Subcutaneous abdominal adipose tissue (tissue), 5 donors: ENCODE measurements around the gene SLC6A13.
A peak's percentile ranks its signal among the peaks of the same experiment; 100 is the strongest.

Experiments
- H3K27ac ChIP-seq: one replicate; pipeline ENCODE4 v1.7.0; 2013; ENCODE audit warnings: low read depth, mild to moderate bottlenecking, inconsistent platforms, low read length, moderate library complexity
- H3K27me3 ChIP-seq, 5 donors: one replicate each; pipeline ENCODE4 v1.7.0; 2013; ENCODE audit warnings: low read length in 5 of 5, inconsistent platforms in 1 of 5; ENCODE audit not compliant: control insufficient read depth in 5 of 5, insufficient read depth in 4 of 5
- H3K36me3 ChIP-seq, 5 donors: one replicate each; pipeline ENCODE4 v1.7.0; 2013; ENCODE audit warnings: low read length in 5 of 5; ENCODE audit not compliant: control insufficient read depth in 5 of 5, insufficient read depth in 5 of 5
- H3K4me1 ChIP-seq, 5 donors: one replicate each; pipeline ENCODE4 v1.7.0; 2013; ENCODE audit warnings: low read length in 5 of 5, mild to moderate bottlenecking in 3 of 5, moderate library complexity in 1 of 5; ENCODE audit not compliant: control insufficient read depth in 5 of 5, insufficient read depth in 5 of 5
- H3K4me3 ChIP-seq, 5 donors: one replicate each; pipeline ENCODE4 v1.7.0; 2013; ENCODE audit warnings: low read length in 5 of 5, low read depth in 1 of 5
- H3K9ac ChIP-seq, 5 donors: one replicate each; pipeline ENCODE4 v1.7.0; 2013; ENCODE audit warnings: low read length in 5 of 5, mild to moderate bottlenecking in 4 of 5, moderate library complexity in 3 of 5
- H3K9me3 ChIP-seq, 5 donors: one replicate each; pipeline ENCODE4 v1.7.0; 2013; ENCODE audit warnings: low read length in 5 of 5; ENCODE audit not compliant: control insufficient read depth in 5 of 5
- donor health status: healthy.
- donor health status: healthy.
- donor health status: healthy.
- donor health status: healthy.
- donor health status: healthy.

SLC6A13 gene

DNA sequence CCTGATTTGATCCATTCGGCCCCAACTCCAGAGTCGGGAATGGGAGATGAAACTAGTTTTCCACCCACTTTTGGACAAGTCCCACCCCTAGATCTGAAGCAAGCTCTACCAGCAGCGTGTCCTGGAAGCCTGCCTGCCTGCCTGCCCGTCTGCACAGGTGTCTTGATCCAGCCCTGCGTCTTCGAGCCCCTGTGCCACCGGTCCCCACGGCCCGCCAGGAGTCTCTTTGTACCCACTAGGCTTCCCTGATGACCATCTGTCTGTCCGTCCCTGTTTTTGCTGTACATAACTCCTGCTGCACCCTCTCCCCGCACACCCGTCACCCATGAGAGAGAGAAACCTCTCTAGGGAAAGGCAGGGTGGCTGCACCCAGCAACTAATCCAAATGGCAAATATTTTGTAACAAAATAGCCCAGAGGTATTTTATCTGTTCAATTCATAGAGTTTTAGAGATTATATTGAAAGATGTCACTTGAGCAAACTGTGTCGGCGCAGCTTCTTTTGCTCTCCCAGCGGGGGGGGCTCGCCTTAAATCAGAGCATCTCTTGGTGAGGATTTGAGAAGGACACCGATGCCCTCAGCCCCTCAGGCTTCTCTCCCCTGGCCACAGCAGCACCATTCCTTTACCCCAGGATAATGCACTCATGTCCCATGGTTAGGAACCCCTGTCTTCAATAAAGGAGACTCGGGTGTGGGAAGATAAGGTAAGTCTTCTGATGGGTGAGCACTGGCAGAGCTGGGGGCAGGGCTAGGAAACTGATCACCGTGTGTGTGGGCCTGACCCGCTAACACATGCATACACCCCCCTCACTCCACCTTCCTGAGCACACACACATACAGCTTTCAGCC, 84.4 kb downstream of the SLC6A13 start:
- peaks cover 0 to 2% (median 0%) of the 10 kb centered on the region in 5 donors for H3K36me3 ChIP-seq
- H3K4me3 ChIP-seq = peak overlapping the region in 1 of 5 donors; percentile 18
- H3K9ac ChIP-seq = no peak overlapping the region
- peaks cover 0 to 2% (median 0%) of the 10 kb centered on the region in 5 donors for H3K9me3 ChIP-seq
- H3K4me1 ChIP-seq = peaks cover 0 to 82% (median 32%) of the 10 kb centered on the region in 5 donors
- peaks cover 14 to 48% (median 25%) of the 10 kb centered on the region in 5 donors for H3K27me3 ChIP-seq
- no peak overlapping the region for H3K27ac ChIP-seq

DNA sequence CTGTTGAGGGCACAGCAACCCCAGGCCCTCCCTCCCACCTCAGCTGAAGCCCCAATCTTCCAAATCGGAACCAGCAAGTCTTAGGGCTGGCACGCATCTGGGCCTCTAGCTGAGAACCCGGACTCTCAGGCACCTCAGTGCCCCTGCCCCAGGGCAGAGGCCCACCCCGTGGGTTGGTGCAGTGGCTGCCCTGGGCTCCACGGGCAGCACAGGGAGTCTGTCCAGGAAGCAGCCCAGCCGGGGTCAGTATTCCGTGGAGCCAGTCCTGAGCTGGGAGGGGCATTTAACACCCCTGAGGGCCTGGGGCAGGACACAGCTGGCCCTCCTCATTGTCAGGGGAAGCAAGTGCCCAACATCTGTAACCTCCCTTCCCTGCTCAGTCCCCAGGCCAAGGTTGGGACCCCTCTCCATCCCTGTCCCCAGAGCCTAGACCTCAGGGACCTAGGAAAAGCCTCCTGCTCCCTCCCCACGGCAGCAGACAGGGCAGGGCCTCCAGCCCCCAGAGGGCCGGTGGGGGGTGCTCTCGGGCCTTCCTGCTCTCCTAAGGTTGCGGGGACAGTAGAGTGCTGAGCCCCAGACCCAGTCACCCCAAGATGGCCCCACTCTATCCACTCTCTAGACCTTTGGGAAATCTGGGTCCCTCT, 85.2 kb downstream of the SLC6A13 start:
- H3K36me3 ChIP-seq = peaks cover 0 to 1% (median 0%) of the 10 kb centered on the region in 5 donors
- H3K27ac ChIP-seq = no peak overlapping the region
- peaks cover 0 to 89% (median 38%) of the 10 kb centered on the region in 5 donors for H3K4me1 ChIP-seq
- H3K9ac ChIP-seq = no peak overlapping the region
- no peak overlapping the region for H3K4me3 ChIP-seq
- peaks cover 0 to 1% (median 0%) of the 10 kb centered on the region in 5 donors for H3K9me3 ChIP-seq
- H3K27me3 ChIP-seq = peaks cover 15 to 52% (median 30%) of the 10 kb centered on the region in 5 donors

DNA sequence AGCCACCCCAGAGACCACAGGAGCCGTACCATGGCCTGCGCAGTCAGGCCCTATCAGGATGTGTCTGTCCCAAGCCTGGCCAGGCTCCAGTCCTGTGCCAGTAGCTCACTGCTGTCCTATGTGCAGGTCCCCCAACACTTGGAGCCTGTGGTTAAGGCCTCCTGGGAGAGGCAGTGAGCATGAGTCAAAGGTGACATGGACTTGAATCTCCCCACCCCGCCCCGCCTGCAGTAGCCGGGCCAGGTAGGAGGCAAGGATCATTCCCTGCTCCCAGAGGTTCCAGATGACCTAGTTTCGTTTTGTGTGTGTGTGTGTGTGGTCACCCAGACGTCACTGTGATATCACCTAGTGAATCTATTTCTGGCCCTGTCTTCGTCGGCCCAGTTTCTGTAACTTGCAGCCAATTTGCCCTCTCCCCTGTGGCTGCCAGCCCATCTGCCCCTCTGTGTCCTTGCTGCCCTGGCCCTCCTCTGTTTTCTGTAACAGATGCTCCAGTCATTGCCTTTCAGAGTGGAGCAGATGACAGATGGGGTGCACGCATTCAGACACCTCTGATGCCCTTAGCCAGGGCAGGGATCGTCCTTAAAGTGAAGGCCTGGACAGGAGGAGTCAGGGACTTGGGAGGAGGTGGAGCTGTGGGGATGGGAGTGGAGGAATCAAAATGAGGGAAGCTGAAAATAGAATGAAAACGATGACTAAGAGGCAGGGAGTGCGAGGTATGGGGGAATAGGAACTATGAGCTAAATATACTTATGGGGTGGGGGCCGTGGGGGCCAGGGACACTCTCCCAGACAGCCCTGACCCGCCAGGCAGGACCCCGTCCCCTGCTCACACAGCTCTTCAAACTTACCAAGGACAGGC, 86.1 kb downstream of the SLC6A13 start:
- Histone ChIP-seq H3K4me1 (peaks cover 0 to 85% (median 42%) of the 10 kb centered on the region in 5 donors), H3K4me3 (no peak overlapping the region), H3K36me3 (no peaks in the 10 kb centered on the region), H3K27me3 (peaks cover 16 to 47% (median 32%) of the 10 kb centered on the region in 5 donors), H3K9me3 (no peaks in the 10 kb centered on the region), H3K27ac (no peak overlapping the region), H3K9ac (no peak overlapping the region)

DNA sequence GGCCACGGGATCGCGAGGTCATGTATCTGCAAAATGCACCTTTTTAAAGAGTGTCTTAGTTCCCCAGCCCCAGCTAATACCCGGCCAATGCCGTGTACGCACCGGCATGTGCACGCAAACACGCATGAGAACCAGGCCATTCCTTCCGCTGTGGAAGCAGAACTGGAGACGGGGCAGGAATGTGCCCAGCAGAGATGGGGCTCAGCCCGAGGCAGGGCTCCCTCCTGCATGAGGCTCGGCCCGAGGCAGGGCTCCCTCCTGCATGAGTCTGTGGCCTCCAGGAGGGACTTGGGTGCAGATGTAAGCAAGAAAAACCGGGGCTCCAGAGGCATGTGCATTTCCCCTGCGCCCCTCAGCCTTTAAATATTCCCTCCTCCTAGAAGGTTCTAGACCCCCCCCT, 86.9 kb downstream of the SLC6A13 start:
- H3K27me3 ChIP-seq = peaks cover 16 to 44% (median 32%) of the 10 kb centered on the region in 5 donors
- H3K9ac ChIP-seq = no peak overlapping the region
- H3K36me3 ChIP-seq = no peaks in the 10 kb centered on the region
- no peak overlapping the region for H3K4me3 ChIP-seq
- no peaks in the 10 kb centered on the region for H3K9me3 ChIP-seq
- H3K4me1 ChIP-seq = peaks cover 0 to 80% (median 40%) of the 10 kb centered on the region in 5 donors
- no peak overlapping the region for H3K27ac ChIP-seq

DNA sequence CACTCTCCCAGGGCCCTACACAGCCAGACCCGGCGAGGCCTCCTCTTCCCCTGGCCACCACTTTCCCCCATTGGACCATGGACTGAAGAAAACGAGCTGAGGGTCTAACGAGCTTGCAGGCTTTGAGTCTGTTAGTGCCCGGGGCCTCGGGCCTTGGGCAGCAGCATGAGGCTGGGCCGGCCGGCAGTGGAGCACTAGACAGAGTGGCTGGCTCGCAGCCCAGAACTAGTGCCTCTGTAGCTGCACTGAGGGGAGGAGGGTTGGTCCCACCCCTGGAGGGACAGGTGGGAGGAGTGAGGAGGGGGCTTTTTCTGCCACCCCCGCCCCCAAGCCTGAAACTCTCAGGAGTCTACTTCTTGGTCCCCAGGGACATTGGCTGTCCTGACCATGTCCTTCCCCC, 87.4 kb downstream of the SLC6A13 start:
- Histone ChIP-seq H3K4me3 (no peak overlapping the region), H3K27me3 (peaks cover 16 to 44% (median 32%) of the 10 kb centered on the region in 5 donors), H3K9ac (no peak overlapping the region), H3K9me3 (no peaks in the 10 kb centered on the region), H3K27ac (no peak overlapping the region), H3K36me3 (no peaks in the 10 kb centered on the region), H3K4me1 (peaks cover 0 to 75% (median 37%) of the 10 kb centered on the region in 5 donors)

DNA sequence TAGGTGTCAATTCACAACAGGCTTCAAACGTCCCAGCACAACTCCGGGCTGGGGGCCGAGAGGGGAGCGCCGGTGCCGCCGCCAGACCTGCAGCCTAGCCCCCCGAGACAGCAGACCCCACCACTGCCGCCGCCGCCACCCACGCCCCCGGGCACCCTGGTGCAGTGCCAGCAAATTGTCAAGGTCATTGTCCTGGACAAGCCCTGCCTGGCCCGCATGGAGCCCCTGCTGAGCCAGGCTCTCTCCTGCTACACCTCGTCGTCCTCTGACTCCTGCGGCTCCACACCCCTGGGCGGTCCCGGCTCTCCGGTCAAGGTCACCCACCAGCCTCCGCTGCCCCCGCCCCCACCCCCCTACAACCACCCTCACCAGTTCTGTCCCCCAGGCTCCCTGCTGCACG, 88.0 kb downstream of the SLC6A13 start:
- no peak overlapping the region for H3K9ac ChIP-seq
- H3K36me3 ChIP-seq = no peaks in the 10 kb centered on the region
- H3K27me3 ChIP-seq = peaks cover 16 to 42% (median 32%) of the 10 kb centered on the region in 5 donors
- peaks cover 0 to 71% (median 31%) of the 10 kb centered on the region in 5 donors for H3K4me1 ChIP-seq
- no peak overlapping the region for H3K4me3 ChIP-seq
- H3K27ac ChIP-seq = no peak overlapping the region
- no peaks in the 10 kb centered on the region for H3K9me3 ChIP-seq

DNA sequence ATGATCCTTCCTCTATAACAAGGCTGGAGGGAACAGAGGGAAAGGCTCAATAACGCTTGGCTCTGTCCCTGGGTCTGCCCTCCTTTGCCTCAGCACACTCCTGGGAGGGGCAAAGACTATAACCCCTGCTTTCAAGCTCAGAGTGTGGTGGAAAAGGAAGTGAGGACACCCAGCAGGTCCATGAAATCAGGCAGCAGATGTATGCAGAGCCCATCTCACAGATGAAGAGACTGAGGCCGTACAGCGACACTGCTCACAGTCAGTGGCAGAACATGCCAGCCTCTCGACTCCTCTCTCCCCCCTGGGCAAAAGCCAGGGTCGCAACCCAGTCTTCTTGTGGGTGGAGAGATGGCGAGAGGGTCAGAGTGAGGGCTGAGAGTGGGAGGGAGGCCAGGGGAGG, 88.5 kb downstream of the SLC6A13 start:
- H3K9me3 ChIP-seq = no peaks in the 10 kb centered on the region
- H3K9ac ChIP-seq = no peak overlapping the region
- peaks cover 0 to 71% (median 26%) of the 10 kb centered on the region in 5 donors for H3K4me1 ChIP-seq
- H3K36me3 ChIP-seq = no peaks in the 10 kb centered on the region
- H3K27me3 ChIP-seq = peaks cover 15 to 39% (median 31%) of the 10 kb centered on the region in 5 donors
- no peak overlapping the region for H3K27ac ChIP-seq
- H3K4me3 ChIP-seq = no peak overlapping the region

DNA sequence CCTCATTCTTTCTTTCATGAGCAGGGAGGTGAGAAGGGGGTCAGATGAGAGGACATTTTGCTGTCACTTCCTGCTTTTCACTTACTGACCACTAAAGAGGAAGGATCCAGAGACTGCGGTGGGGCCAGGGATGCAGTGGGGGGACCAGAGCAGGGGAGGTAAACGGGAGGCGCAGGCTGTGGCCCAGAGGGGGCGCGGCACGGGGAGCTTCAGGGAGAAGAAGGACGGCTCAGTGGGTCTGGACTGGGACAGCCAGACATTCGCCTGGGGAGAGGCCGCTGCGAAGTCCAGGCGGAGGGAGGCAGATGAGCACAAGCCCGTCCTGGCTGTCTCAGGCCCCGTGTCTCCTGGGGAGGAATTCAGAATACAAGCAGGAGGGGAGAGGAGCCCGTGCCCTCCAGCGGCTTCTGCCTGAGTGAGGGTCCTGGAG, 89.9 kb downstream of the SLC6A13 start:
- Histone ChIP-seq H3K4me3 (peak overlapping the region in 1 of 5 donors; percentile 4), H3K27me3 (peaks cover 13 to 34% (median 25%) of the 10 kb centered on the region in 5 donors), H3K9ac (no peak overlapping the region), H3K36me3 (peaks cover 0 to 2% (median 0%) of the 10 kb centered on the region in 5 donors), H3K9me3 (no peaks in the 10 kb centered on the region), H3K4me1 (peaks cover 0 to 60% (median 21%) of the 10 kb centered on the region in 5 donors), H3K27ac (no peak overlapping the region)

DNA sequence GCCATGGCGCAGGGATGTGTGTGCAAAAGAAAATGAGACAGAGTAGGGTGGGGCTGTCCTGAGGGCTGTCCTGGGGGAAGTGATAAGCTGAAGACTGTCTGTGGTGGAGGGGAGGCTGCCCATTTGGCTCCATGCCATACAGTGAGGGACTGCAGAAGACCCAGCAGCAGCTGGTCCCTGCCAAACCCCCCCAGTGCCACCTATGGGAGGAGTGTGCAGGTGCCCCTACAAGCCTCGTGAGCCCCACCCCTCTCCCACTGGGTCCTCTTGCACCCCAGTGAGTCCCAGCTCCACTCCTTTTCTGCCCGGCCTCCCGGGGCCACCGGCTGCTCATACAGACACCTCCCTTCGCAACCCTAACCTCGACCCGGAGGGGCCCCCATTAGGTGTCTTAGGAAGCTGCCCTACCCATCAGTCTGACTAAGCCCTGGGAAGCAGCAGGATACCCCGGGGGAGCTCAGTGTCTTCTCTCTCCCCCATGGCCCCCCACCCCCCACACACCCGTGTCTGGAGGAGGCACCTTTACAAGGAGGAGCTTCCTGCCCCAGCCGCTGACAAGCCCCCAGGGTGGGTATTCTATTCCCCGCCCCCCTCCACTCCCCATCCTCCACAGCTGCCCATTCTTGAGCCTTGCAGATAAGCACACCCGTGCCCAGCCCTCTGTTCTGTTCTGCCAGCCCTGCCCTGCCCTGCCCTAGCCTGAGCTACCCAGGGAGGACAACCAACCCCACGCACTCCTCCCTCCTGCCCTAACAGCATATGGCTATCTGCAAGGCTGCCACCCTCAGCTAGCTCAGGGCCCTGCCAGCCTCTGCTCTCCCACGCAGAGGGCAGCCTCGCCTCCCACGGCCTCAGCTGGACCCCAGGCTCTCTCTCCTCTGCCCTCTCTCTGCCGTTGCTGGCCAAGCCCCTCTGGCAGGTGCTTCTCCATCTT, 90.6 kb downstream of the SLC6A13 start:
- H3K27ac ChIP-seq = no peak overlapping the region
- no peak overlapping the region for H3K9ac ChIP-seq
- peaks cover 9 to 28% (median 25%) of the 10 kb centered on the region in 5 donors for H3K27me3 ChIP-seq
- peaks cover 0 to 2% (median 0%) of the 10 kb centered on the region in 5 donors for H3K36me3 ChIP-seq
- no peaks in the 10 kb centered on the region for H3K9me3 ChIP-seq
- H3K4me3 ChIP-seq = peak overlapping the region in 1 of 5 donors; percentile 4
- H3K4me1 ChIP-seq = peaks cover 0 to 61% (median 21%) of the 10 kb centered on the region in 5 donors
